GM18507 (cell line): ENCODE results near the gene ARHGAP6.
A peak's percentile ranks its signal among the peaks of the same experiment; 100 is the strongest.
"Not testable (repeated sequence)": the region's sequence is repeated elsewhere in the genome, so short reads cannot be mapped to it uniquely, and the experiment has no call there.

Experiments used
- DNase-seq: peaks from one replicate; pipeline ENCODE4 v3.0.0; 2011; ENCODE audit warnings: low read depth; ENCODE audit not compliant: insufficient read length; ENCODE audit errors: extremely low spot score
- FAIRE-seq: peaks from 2 replicates; lab custom pipeline; 2011; peaks lifted over from hg19 to GRCh38; lab: Jason Lieb, UNC

The ARHGAP6 gene

DNA sequence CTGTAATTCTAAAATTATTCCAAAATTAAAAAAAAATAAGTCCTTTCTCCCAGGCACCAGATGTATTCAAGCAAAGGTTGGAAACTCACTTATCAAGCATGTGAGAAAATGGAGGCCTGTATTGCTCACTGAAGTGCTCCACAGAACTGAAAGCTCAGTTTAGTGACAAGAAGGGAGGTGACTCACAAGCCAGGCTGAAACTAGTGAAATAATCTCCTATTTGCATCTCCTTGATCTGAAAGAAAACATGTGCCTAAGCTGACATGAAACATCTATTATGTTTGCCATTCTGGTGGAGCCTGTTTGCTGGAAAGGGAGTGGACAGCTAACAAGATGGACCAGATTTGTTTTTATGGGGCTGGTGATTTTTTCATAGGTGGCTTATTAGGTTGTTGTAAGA lies 426.5 kb downstream of the ARHGAP6 start:
- no peak for FAIRE-seq
- DNase-seq, result no peak

DNA sequence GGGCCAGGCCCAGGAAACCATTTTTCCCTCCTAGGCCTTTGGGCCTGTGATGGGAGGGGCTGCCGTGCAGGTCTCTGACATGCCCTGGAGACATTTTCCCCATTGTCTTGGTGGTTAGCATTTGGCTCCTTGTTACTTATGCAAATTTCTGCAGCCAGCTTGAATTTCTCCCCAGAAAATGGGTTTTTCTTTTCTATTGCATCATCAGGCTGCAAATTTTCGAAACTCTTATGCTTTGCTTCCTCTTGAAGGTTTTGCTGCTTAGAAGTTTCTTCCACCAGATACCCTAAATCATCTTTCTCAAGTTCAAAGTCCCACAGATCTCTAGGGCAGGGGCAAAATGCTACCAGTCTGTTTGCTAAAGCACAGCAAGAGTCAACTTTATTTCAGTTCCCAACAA lies 430.3 kb downstream of the ARHGAP6 start:
- not testable (repeated sequence) for FAIRE-seq, DNase-seq

DNA sequence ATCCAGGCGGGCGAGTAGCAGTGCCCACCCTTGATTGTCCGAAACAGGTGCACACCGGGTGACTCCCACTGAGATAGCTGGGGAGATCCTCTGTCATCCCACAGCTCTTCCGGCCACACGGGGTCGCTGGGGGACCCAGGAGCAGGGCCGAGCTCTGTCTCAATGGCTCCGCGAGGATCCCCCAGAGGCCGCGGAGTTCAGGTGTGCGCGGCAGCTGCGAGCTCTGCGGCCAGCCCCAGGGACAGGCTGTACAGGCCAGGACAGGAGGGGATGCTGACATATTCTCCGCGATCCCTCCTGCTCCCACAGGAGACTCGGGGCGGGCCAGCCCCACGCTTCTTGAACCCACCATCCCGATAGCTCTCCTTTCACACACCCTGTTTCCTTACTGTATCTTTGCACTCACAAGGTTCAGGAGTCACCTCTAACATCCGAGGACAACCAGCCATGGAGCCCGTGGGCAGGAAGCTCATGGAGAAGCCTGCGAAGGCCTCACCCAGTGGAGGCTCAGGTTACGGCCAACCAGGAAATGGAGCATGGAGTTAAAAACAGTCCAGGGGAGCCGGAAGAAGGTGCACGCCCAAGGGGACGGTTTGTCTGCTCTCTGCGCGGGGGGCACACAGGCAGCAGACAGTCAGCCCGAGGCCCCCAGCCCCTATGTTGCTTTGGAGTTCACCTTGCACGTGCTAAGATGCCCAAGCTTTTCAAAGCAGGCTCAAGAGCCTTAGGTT lies 450.4 kb downstream of the ARHGAP6 start:
- FAIRE-seq, result no peak
- DNase-seq, result no peak

DNA sequence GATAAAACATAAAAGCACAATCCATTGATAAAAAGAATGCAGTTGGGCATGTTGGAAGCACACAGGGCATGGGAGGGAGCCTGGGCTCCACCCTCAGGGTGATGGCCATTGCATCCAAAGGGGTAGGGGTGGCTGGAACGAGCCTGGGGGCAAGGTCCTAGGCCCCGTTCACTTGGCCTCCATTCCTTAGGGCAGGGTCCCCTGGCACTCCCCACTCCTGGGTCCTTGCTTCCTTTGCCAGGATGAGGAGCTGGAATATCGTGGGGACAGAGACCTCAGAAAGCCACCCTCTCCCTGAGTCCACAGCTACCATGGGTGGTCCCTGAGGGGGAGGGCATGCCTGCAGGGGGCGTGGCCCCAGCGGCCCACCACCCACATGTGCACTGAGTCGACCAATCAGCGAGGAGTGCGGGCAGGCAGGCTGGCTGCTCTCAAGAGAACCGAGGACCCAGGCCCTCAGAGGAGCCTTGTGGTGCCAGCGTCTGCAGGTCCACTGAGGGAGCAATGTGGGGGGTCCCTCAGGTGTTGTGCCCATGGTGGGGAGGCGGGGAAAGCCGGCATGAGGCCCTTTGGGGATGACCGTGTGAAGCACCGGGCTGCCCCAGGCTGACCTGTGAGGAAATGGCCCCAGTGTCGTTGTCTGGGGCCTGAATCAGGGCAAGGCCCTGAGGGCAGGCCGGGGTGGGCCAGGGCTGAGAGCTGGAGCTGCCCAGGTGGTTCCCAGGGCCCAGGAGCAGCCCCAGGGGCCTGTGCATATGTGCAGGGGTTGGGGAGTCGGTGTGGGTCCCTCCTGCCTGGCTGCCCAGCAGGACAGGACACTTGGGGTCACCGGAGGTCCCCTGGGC lies 451.2 kb downstream of the ARHGAP6 start:
- no peak for FAIRE-seq
- DNase-seq, result no peak

DNA sequence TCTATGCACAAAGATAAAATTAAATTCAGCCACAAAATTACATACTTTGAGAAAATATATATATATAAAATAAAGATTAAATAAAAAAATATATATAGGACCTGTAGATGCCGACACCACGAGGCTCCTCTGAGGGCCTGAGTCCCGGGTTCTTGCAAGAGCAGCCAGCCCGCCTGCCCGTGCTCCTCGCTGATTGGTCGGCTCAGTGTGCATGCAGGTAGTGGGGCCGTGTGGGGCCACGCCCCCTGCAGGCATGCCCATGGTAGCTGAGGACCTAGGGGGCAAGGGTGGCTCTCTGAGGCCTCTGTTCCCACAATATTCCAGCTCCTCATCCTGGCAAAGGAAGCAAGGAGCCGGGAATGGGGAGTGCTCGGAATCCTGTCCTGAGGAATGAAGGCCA lies 453.0 kb downstream of the ARHGAP6 start:
- no peak for FAIRE-seq

DNA sequence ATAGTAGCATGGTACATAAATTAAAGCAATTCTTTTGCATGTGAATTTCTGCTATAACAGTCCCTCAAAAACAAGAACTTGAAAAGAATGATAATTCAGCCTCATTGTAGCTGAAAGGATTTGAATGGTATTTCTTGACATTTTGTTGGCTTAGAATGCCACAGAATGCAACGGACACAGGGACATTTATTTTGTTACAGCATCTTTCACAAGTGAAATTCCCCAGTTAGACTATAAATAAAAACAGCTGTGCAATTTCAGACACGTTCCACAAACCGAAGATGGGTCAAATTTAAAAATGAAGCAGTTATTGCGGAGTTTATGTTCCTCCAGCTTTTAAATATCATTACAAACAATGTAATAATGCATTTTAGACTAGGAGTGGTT lies 455.3 kb downstream of the ARHGAP6 start:
- DNase-seq, result no peak
- no peak for FAIRE-seq

More for the DNA sequence above, 453.0 kb downstream of the ARHGAP6 start:
- no peak for DNase-seq

DNA sequence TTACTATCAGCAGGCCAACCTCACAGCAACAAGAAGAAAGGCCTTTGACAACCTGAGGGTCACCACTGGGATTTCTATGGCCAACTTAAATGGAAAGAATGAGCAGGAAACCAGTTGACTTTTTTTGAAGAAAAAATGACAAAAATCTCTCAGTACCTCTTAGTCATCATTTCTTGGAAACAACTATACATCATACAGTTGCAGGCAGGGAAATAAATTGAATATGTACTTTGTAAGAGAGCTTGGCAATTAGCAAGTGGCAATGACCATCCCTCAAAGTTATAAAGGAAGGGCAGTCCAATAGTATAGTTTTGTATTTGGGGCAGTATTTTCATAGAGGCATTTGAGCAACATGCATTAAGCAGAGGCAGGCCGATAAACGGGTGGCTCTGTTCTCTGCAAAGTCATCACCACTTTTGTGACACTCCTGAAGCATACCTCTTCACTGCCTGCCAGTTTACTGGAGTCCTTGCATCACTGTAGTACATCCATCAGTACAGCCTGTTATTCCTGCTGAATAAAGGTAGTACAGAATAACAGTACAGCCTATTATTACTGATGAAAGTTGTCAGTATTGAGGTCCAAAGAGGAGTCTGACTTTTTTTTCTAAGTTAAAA lies 455.8 kb downstream of the ARHGAP6 start:
- FAIRE-seq (no peak), DNase-seq (no peak)

DNA sequence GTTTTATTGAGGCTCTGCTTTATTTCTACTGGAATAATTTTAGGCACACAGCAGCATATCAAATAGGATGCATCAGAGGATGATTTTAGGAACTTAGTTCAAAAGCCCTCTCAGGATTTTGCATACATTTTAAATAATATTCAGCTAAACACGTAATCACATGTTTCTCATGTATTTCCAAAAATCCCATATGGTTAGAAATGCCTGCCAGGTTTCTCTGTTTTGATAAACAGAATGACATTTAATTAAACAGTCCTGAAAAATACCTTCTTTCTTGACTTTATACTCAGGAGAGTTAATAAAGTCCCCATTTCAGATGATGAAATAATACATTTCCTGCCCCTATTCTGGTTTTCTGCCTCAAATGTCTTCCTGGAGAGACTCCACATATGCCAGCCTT lies 459.0 kb downstream of the ARHGAP6 start:
- no peak for DNase-seq
- no peak for FAIRE-seq

DNA sequence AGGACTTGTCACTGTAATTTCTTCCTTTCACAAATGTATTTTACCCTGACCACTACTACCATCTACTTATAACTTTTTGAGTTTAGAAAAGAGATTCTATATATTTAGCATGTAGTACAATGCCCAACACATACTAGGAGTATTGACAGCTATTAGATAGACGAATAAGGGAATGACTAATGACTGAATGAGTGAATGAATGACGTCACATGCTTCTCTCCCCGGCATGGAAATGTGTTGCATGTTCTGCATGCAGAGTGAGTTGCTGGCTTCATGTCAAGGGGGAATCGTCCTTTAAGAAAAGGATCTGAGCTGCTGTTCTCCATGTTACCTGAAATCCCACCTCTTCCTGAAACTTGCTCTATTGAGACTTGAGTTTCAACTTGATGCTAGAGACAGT lies 459.9 kb downstream of the ARHGAP6 start:
- FAIRE-seq (no peak), DNase-seq (no peak)

DNA sequence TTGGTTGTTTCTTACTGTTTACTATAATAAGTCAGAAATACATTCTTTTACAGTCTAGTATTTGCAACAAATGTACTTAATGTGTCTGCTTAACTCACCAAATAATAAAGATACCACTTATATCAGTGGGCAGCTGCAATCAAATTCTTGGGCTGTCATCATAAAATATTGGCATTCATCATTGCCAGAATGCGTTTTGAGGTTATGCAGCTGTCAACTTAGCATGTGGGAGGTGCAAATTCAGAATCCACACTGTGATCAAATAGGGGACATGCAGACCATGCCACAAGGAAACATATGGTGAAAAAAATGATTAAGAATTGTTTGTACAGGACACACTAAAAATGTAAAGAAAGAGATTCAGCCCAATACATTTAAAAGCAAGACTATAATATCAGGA lies 468.0 kb downstream of the ARHGAP6 start:
- FAIRE-seq, result no peak

DNA sequence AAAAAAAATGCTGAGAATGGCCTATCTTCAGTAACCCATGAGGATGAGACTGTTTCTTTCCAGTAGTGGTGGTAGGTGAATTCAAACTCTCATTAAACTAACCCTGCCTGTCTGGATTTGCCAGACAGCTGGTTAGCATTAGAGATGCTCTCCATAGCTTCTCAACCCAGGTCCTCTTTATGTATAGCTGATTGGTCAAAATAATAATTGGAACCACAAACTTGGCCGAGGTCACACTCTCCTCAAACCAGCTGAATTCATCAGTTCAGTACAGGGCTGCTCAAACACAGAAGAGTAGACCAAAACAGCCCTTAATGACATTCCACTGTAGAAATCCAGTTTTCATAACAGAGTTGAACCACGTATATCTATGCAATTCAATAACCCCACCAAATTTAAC lies 469.2 kb downstream of the ARHGAP6 start:
- no peak for DNase-seq
- no peak for FAIRE-seq

More for the DNA sequence above, 468.0 kb downstream of the ARHGAP6 start:
- no peak for DNase-seq

DNA sequence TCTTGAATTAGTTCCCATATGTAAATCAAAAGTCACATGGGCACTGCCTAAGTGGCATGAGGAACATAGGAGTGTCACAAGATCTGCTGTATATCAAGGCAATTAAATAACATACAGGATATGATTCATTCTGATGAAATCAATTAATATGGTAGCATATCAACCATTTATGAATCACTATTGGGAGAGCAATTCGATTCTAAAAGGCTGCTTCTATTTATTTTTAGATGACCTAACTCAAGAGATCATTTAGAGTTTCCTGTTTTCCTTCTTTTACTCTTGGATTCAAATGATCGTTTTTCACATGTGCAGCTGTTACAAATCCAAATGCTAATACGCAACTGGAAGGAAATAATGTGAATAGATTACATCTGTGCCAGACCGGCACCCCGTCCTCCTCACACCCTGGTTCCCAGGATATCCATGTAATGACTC lies 472.7 kb downstream of the ARHGAP6 start:
- FAIRE-seq (no peak), DNase-seq (no peak)

DNA sequence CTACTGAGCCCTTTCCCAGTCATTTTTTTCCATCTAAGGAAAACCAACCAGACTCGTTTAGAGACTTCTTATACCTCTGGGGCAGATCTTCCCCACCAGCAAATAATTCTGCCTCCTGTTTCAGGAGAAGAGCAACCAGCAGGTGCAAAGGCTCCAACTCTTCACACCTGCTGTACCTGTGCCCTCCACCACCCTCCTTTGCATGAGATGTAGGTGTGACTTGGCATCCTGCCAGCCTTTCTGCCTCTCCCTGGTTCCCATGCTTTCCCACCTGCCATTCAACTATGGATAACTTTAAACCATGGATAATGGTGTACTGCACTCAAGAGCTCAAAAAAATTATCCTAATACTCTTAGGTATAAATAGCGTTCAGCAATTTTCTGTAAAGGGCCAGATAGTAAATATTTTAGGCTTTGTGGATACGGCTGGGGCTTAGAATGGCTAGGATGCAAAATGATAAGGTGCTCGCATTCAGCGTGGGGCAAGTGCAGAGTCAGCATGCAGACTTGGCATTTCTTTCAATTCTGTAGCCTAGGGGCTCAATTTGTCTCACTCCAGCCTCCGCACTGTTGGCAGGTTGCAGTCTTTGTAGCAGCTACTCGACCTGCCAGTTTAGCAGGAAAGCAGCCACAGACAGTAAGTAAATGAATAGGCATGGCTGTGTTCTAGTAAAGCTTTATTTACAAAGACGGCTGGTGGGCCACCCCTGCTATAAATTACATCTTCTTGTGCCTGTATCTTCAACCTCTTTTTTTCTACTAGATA lies 474.8 kb downstream of the ARHGAP6 start:
- FAIRE-seq, result no peak
- no peak for DNase-seq

DNA sequence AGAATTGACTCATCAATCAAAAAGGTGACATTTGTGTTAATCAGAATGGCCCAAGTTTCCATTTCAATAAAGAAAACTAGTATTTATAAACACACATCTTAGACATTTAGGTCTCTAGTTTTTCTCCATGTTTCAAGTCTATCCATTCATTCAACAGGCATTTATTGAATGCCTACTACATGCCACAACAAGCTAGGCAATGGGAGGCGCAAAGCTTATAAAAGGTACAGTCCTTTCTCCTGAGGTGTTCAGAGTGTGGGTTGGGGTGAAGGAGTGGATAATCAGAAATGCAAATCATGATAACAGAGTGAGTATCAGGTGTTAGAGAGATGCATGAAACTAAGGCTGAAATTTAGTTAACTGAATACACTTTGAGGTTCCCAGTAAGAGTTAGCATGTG lies 476.6 kb downstream of the ARHGAP6 start:
- FAIRE-seq (no peak), DNase-seq (no peak)

DNA sequence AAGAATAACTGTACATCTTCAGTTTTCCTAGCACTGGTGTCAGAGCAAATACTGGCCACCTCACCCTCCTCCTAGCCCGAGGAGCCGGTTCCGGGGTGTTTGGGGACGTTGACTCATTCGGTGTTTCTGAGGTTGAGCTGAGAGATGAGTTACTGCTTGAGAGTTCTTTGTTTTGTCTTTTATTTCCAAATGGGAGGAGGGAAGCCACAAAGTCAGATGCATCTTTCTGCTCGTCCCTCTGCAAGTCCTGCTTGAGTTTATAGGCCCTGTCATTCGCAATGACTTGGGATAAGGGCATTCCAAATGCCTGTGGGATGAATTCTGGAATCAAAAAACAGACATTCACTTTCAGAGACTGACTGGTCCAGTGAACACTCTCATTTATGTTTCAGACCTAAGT lies 477.1 kb downstream of the ARHGAP6 start:
- FAIRE-seq (peak; percentile 55), DNase-seq (no peak)

DNA sequence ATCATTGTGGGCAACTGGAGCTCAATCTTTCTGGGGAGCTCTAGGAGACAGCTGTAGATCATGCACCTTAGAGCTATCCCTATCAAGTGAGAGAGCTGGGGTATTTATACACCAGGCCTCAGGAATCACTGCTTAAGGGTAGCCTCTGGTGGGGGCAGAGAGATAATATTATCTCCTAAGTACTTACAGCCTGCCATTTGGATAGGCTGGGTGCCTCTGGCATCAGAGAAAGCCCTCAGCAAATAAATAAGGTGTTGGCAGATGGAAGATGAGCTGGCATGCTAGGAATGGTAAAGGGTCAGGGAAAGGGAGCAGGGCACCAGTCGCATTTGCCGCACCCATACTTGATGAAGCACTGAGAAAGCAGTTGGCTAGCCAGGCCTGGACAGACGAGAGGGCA lies 478.7 kb downstream of the ARHGAP6 start:
- DNase-seq (no peak), FAIRE-seq (no peak)

DNA sequence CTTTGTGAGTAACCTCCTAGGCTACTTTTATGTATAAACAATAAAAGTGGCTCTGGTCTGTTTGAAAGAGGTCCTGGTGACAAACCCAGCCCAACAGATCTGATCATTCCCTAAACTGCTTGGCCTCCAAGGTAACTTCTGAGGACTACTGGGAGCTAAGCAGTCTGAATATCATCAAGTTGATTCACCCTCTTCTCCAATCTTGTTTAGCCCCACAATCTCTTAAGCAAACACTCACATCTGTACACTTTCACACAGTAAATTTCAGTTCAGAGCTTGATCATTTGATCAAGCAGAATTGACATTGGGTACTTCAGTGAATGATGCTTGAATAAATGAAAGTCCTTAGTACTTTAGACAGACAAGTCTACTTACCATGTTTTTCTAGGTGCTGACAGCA lies 479.9 kb downstream of the ARHGAP6 start:
- DNase-seq (no peak), FAIRE-seq (no peak)

DNA sequence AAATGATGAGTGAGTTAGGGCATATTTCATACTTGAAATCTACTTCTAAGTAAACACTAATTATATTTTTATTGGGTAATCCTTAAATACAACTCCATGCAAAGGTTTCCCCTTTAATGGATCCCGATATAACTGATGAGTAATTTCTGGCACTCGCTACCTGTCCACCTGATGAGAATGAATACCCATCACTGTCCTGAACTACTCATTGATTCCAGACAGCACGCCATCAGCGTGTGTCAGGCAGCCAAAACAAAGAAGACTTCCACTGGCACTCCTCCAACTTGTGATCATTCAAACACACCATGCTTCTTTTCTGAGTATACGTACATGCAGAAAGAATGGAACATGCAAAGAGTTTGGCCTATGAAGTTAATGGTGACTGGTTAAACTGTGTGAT lies 485.1 kb downstream of the ARHGAP6 start:
- DNase-seq, result no peak
- FAIRE-seq, result no peak

DNA sequence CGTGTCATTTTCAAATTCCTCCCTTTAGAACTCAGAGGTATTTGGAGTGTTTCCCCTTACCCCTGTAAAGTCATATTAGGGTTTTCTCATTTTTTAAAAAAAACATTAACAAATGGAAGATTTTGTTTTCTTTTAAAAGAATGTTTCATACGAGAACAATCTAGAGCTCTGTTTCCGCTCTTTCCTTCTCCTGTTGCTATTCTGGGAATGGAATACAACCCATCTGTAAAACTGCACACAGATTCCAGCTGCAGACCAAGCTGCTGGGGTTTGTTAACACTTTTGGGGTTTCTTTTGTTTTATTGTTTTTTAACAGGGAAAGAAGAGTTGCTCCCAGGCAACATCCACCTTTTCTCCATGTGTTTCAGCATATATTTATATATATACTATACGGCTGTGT lies 493.3 kb downstream of the ARHGAP6 start:
- no peak for DNase-seq
- FAIRE-seq, result no peak

DNA sequence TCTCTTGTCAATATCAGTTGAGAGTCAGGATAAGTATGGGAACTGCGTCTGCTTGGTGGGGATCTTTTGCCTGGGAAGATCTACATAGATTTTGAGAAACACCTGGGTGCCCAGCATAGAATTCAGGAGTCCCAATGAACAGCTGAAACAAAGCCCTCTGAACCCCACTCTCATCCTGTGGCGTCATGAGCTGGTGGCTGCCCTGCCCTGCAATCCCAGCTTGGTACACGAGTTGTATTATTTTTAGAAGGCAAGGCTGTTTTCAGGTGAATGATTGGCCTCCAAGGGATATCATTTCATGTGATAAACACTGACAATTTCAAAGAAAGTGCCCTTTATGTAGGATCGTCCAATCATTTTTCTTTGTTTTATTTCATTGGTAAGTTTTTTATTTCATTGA lies 493.8 kb downstream of the ARHGAP6 start:
- FAIRE-seq (no peak), DNase-seq (no peak)
